NK-92 treated with Interleukin-12 subunit alpha and Interleukin-12 subunit beta, amount 100 ng/mL, for 24 hours (cell line): Measurements from ENCODE around the gene ADSS2.
"Not testable (repeated sequence)": the region's sequence is repeated elsewhere in the genome, so short reads cannot be mapped to it uniquely, and the experiment has no call there.

ENCODE experiments used
- DNase-seq: peaks from one replicate; lab custom pipeline; 2025; lab: John Stamatoyannopoulos, UW

Gene ADSS2

DNA sequence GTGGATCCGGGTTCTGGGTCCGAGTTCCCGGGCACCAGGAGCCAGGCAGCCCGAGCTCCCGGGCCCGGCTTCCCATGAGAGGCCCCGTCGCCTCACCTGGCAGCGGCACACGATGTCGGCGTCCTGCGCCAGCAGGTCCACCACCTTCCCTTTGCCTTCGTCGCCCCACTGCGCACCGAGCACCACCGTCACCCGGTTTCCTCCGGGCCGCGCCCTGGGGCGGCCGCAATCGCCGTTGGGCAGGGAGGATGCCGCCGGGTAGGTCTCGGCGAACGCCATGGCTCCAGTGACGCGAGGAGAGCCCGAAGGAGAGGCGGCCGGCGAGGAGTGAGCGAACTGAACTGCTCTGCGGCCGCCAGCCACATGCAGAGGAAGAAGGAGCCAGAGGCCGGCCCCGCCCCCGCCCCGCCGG is at the start of gene ADSS2:
ADSS2 (minus strand) TSS at position 371 of the 412 bp plus-strand sequence; CDS start at position 279, 92 bp downstream.
- DNase-seq, result no peak

GRCh38 chr1:244500515-244500914 is 48.8 kb upstream of the ADSS2 start:
- DNase-seq, result not testable (repeated sequence)

DNA sequence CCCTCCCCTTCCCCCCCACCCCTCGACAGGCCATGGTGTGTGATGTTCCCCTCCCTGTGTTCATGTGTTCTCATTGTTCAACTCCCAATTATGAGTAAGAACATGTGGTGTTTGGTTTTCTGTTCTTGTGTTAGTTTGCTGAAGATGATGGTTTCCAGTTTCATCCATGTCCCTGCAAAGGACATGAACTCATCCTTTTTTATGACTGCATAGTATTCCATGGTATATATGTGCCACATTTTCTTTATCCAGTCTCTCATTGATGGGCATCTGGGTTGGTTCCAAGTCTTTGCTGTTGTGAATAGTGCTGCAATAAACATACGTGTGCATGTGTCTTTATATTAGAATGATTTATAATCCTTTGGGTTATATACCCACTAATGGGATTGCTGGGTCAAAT is 47.8 kb upstream of the ADSS2 start:
- not testable (repeated sequence) for DNase-seq

DNA sequence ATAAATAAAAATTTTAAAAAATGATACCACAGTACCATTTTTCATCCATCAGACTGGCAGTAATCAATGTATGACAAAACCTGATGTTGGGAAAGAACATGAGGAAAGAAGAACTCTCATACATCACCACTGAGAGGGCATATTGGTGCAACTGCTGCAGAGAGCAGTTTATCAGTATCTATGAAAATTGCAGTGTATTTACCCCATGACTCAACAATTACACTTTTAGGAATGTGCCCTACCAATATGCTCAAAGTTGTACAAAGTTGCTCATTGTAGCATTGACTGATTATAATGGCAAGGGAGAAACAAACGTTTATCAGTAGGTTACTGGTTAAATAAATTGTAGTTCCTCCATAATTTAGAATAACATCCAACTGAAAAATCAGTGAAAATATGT is 46.1 kb upstream of the ADSS2 start:
- no peak for DNase-seq

- DNase-seq, result no peak
Measured at GRCh38 chr1:244496186-244496585, 44.5 kb upstream of the ADSS2 start.

DNA sequence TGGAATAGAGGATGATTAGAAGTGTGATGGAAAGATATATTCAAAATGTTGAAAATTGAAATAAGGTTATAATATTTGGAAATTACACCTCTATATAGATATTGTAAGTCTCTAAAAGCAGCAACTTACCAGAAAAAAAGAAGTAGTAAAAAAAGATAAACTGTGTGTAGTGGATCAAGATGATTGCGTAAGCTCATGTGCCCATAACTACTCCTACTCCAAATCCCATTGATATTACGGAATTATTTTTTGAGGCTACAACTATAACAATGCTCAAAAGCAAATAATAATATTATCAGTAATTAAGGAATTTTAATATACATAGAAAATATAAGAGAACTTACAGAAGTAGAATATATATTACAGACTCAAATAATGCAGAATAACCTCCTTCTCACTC is 42.9 kb upstream of the ADSS2 start:
- no peak for DNase-seq

DNA sequence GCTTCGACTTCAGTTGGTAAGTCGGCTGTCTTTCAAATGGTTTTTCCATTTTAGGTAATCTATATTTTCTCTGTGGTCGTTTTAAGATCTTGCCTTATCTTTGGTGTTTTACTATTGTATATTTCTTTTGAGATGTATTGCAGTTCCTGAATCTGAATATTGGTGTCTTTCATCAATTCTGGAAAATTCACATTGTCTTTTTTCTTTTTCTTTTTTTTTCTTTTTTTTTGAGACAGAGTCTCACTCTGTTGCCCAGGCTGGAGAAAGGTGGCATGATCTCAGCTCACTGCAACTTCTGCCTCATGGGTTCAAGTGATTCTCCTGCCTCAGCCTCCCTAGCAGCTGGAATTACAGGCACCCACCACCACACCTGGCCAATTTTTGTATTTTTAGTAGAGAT is 33.3 kb upstream of the ADSS2 start:
- not testable (repeated sequence) for DNase-seq

DNA sequence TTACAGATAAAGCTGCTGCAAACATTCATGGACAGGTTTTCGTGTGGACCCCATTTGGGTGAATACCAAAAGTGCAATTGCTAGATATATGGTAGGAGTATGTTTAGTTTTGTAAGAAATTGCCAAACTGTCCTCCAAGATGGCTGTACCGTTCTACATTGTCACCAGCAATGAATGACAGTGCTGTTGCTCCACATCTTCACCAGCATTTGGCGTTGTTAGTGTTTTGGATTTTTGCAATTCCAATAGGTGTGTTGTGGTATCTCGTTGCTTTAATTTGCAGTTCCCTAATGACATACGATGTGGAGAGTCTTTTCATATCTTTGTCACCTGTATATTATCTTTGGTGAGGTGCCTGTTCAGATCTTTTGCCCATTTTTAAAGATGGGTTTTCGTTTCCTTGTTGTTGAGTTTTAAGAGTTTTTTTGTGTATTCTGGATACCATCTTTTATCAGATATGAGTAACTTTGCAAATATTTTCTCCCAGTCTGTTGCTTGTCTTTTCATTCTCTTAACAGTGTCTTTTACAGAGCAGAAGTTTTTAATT is 21.4 kb upstream of the ADSS2 start:
- no peak for DNase-seq

DNA sequence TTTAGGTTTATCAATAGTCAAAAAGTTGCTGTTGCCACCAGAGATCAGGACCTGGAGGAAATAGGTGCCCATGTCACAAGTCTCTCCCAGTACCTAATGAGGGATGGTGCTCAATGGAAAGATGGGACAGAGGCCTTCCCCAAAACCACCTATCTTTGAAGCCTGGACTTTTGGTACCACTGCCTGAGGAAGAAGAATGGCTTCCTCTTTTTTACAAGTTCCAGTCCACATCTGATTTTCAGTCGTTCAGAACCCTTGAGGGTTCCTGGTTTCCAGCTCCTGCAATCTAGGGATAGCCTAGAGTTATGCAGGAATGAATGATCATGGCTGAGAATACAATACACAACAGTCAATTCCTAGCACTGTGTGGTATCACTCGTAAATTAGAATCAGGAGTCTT is 15.0 kb upstream of the ADSS2 start:
- no peak for DNase-seq

GRCh38 chr1:244461245-244462071 is 9.7 kb upstream of the ADSS2 start, which contains the start of gene CATSPERE:
TSS of gene CATSPERE (plus strand) at chr1:244461273. CDS start at chr1:244461430, 157 bp downstream.
- peak; percentile 38 for DNase-seq

- no peak for DNase-seq
Measured at GRCh38 chr1:244460197-244460596, 8.5 kb upstream of the ADSS2 start.

DNA sequence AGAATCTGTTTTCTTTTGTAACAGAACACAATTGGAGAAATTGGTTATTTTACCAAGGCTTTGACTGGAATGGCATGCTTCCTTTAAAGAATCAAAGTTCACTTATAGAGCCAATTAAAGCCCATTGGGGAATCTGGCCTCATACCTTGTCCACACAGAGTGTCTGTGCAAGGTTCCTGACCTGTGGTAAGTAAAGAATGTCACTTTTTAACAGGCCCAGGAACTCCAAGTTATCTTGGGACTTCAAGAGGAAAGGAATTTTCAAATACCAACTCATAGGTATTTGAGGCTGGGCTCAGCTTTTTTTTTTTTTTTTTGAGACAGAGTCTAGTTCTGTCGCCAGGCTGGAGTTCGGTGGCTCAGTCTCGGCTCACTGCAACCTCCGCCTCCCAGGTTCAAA is 7.1 kb upstream of the ADSS2 start:
- no peak for DNase-seq

DNA sequence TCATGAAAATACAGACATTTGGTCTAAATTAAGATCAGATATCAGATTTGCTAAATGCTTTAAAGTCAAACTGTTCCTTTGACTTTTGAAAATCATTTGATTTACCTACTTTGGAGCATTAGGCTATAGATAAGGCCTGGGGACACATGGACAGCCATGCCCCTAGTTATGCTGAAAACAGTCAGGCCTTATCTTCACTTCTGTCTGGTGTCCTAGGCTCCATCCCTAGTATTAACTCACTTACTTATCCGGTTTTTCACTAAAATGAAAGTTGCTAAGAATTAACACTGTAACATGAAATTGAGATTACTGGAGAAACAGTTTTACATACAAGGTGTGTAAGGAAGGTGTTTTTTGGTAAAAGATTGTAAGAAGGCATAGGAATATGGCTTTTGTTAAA is 4.9 kb upstream of the ADSS2 start:
- no peak for DNase-seq

- DNase-seq, result no peak
Measured at GRCh38 chr1:244454412-244454811, 2.7 kb upstream of the ADSS2 start.

- DNase-seq, result peak; percentile 98
Measured at GRCh38 chr1:244451951-244452795, 464 bp upstream of the ADSS2 start.

- DNase-seq, result peak; percentile 63
Measured at GRCh38 chr1:244450597-244451538, 841 bp downstream of the ADSS2 start.

- DNase-seq, result no peak
Measured at GRCh38 chr1:244449936-244450508, 1.7 kb downstream of the ADSS2 start.

GRCh38 chr1:244448279-244449036 is 3.3 kb downstream of the ADSS2 start:
- DNase-seq, result no peak

- no peak for DNase-seq
Measured at GRCh38 chr1:244447552-244447951, 4.2 kb downstream of the ADSS2 start.

DNA sequence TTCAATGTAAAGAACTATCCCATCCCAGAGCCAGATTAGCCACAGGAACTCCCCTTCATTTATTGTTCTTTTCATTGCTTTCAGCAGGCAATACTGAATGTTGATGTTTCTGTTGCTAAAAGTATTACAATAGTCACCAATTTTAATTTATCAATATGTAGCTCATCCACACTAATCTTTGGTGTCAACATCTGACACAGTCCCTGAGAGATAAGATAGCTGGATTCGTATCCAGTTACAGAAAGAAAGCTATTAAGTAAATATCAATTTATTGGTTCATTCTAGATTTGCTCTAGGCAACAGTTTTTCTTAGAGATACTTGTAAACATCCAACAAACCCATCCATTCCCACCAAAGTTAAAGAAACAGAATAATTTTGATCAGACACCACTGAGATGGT is 4.7 kb downstream of the ADSS2 start:
- DNase-seq, result no peak
